ENCODE results near the gene PLCH1.

PLCH1 gene

DNA sequence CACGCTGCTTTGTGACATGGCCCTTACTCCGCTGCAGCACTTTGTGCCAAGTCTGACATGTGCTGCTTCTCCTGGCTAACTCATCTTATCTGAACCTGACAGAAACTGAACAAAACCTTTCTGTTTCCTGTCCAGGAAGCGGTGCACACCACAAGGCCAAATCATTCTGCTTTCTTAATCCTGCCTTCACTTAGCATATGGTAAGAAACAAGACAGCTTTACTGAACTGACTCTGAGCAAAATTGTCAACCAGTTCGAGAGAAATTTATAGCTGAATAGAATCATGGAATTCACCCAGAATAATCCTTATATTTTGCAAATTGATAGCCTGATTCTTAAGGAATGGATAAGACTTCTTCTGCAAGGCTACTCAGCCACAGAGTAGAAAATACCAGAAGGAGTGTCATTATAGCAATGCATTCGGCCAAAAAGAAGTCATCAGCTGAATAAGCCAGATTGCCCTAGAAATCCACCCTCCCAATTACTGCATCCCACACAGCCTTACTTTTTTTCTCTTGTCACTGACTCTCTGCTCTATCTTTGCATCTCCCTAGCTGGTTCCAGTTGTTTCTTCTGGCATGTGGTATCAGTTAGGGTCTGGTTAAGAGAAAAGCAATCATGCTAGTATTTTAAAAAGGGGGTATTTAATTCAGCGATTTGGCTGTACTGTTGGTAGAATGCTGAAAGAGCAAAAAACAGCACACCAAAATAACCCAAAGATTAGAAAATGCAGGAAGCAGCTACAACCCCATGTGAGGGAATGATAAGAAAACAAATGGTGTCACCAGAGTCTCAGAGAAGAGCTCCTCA is 409.8 kb downstream of the PLCH1 start:
- DNase-seq (ENCODE audit: low read depth): no peak

DNA sequence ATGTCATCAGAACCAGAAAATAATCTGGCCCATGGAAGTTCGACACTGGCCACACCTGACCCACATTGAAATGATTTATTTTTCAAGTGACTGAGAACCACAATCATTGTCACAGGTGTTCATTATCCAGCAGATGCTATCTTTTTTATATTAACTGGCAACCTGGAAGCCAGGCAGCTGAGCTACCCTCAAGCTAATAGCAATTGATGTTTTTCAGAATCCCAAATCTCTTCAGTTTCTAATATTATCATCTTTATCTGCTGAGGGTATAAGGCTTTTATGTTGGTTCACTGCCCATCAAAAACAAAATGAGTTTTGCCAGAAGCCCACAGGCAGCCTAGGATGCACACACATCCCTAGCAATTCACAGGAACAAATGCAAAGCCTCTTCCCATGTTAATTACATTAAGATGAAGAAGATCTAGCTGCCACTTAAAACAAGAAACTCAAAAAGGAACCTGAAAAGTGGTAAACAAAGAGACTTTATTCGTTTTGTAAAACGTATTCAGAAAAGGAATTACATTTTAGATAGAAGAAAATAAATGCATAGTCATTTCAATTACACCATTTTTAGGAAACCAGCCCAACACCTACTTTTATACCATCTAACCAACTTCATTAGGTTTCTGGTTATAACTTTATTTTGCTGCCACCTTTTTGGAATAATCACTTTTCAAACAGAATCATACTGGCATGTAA is 410.5 kb downstream of the PLCH1 start:
- no peak for DNase-seq (ENCODE audit: low read depth)

DNA sequence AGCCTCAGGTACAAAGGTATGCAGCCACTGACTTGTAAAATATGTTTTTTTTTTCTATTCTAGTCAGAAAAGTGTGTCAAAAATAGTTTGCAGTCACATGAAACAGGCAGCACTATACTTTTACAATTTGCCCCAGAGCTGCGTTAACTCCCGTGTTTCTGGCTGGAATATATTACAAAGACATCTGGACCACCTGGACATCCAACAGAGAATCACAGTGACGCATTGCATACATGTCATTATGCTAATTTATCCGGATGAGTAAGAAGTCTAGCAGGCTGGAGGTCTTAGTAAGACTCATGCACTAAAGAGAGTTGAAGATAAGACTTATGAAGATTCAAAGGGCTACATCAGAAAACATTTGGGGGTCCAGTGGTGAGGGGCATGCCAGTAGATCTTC is 412.2 kb downstream of the PLCH1 start:
- DNase-seq (ENCODE audit: low read depth): no peak

DNA sequence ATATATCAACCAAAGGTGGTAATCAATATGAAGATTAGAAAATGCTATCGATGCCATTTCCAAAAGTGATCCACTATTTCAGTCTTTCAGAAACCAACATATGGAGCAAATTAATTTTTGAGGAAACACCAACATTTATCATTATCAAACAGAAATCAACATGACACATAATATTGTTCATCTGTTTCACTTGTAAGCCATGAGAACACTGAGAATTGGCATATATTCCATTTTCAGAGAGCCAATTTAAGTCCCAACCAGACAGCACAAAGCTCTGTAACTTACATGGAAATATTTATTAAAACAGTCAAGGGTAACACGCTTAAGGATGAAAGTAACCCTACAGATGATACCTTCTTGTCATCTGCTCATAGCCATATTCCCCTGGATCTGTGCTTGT is 413.8 kb downstream of the PLCH1 start:
- DNase-seq (ENCODE audit: low read depth): no peak

DNA sequence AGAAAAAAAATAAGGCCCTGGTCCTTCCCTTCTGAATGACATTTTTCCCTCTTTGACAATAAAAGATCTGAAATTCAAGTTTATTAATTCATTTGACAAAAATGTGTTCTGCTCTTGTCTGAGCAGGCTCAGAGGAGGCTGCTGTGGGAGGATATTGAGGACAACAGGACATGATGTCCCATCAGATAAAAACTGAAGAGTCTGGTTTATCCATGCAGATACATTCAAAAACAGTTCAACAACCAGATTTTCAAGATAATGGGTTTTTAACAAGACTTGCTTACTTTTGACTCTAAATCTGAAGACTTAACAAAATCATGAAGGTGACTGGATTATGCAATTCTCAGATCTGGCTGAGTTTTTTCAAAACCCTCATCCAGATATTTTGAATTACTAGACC is 414.5 kb downstream of the PLCH1 start:
- DNase-seq (ENCODE audit: low read depth): no peak

DNA sequence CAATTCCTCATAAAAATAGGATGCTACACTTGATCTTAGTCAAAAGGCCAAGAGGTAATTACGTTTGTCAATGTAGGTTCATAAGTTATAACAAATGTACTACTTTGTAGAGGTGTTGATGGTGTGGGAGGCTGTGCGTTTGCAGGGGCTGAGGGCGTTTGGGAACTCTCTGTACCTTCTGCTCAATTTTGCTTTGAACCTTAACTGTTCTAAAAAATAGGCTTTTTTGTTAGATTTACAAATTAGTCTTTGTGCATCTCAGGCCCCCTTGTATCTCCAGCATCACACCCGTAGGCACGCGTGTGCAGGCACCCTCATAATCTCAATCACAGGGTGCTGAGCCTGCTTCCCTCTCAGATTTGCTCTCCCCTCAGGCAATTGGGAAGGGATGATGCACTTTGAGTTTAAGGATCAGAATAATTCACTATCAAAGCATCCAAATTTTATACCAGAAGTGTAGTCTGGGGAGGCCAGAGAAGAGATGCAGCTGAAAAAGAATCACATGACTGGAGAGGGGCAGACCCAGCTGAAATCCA is 415.3 kb downstream of the PLCH1 start:
- DNase-seq (ENCODE audit: low read depth): no peak

DNA sequence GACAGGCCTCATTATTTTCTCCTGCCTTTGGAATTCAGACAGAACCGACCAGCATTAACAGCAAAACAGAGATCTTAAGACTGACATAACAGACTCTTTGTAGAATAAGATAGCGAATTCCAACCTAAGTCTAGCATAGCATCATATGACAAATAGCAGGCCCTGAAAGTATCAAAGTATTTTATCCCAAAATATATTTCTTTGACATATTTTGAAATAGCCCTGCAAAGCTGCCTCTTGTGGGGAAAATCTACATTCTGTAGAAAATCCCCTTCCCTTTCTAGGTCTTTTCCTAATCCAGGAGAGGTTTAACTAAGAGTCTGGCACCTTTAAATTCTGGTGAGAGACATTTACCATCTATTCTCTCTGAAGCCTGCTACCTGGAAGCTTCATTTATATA is 417.0 kb downstream of the PLCH1 start:
- no peak for DNase-seq (ENCODE audit: low read depth)

DNA sequence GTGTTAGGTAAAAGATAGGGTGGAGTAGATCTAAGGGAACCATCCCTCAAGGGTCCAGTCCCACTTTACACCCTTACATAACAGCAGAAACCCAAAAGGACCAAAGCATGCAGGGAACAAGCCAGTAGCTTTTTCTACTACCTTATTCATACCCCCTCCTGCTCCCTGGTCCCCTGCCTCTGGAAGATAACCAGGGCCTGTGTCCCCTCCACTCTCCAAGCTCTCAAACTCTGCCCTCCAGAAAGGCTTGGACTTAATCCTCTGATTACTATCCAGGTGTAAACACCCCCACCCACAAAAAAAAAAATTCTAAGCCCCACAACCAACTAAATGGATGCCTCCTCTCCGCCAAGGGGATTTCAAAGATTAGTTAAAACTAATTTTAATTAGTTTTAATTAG is 417.4 kb downstream of the PLCH1 start:
- no peak for DNase-seq (ENCODE audit: low read depth)

DNA sequence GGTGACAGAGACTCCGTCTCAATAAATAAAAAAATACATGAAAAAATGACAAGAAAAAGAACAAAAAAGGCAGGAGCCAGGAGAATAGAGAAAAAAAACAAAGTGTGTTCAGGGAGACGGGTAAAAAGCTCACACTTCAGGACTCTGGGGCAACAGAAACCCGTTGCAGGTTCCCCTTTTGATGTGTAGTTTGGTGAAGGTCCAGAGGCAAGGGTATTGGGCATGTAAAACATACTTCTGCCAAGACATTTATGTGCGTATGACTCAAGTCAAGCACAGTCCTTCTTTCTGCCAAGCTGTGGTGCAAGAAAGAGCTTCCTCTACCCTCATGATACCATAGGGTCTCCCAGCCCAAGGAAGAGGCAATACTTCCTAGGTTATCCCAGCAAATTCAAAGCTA is 418.0 kb downstream of the PLCH1 start:
- no peak for DNase-seq (ENCODE audit: low read depth)

DNA sequence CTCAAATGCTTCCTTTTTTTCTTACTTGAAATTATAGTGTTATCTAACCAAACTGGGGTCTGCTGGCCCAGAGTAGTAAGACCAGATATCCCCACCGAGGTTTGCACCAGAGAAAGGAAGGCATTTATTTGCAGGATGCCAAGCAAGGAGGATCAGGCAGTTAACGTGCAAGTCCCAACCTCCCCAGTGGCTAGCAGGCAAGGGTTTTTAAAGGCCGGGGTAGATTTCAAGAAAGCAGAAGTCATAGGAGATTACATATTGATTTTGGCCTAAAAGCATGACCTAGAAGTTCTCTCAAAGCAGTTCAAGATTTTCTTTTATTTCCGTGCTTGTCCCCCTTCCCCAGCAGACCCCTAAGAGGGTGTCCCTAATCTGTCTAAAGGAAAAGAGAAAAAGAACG is 418.6 kb downstream of the PLCH1 start:
- DNase-seq (ENCODE audit: low read depth): no peak

Data from stimulated activated CD8-positive, alpha-beta memory T cell treated with anti-CD3 and anti-CD28 coated beads, Interleukin-15, amount 100 ng/mL, for 24 hours (primary cell).